ENCODE results near the gene MYH9. TPM values are rescaled to one million over a fixed set of nuclear protein-coding genes. Genes with fewer than 3 reads are reported as not detected.

MYH9 gene
- total RNA-seq, 1 experiment from 2014 or later, result 788 TPM

GRCh38 chr22:36356708-36357624, 30.8 kb downstream of the MYH9 start:
- ChIA-PET POLR2A (interaction anchor here (0.6 kb wide), 2 partner anchors 16 to 402 kb away, joined by 5 to 8 read pairs; no protein-coding TSS in a partner anchor), CTCF (no interaction called here)
- DNase-seq (ENCODE audit: low read depth, low spot score) (no peak), ATAC-seq (no peak)
- no peaks in the 10 kb centered on the region for H3K36me3 ChIP-seq (ENCODE audit: control insufficient read depth, insufficient read depth, low read length)
- no peaks in the 10 kb centered on the region for H3K27me3 ChIP-seq (ENCODE audit: control insufficient read depth, insufficient read depth, low read length)
- BruUV-seq (replicated peaks), result no TSS peak
- peak overlapping the region in 1 of 2 experiments; percentile 17; a peak in 2 of 4 replicates for H3K4me3 ChIP-seq (ENCODE audit: low read depth in 2 of 2, low read length in 2 of 2)
- H3K4me1 ChIP-seq (ENCODE audit: control insufficient read depth, insufficient read depth, low read length), result peaks cover 88% of the 10 kb centered on the region
- no peak for TF ChIP-seq CTCF (IDR thresholded peaks at IDR 0.05)
- no peak for TF ChIP-seq POLR2AphosphoS5 (IDR thresholded peaks at IDR 0.05; ENCODE audit: low read depth, low read length)
- TF ChIP-seq REST (IDR thresholded peaks at IDR 0.05; ENCODE audit: insufficient read depth in 1 of 2, low read depth in 2 of 2, low read length in 1 of 2), result no peak
- no peak for TF ChIP-seq TCF7L2 (IDR thresholded peaks at IDR 0.05; ENCODE audit: low read depth, low read length)
- no peak for TF ChIP-seq SIN3A (IDR thresholded peaks at IDR 0.05; ENCODE audit: borderline replicate concordance, insufficient read depth, low read depth, low read length)
- in situ Hi-C loops (cut with HindIII; ENCODE audit: low pct_unique_long_range_greater_than_20kb, low sequenced_read_pairs) (no loop called here), intact Hi-C loops (cut with micrococcal nuclease; ENCODE audit: unreplicated experiment) (no loop called here)
- peak overlapping the region; percentile 99 for H3K27ac ChIP-seq (ENCODE audit: low read length)
- no peaks in the 10 kb centered on the region for H3K9me3 ChIP-seq (ENCODE audit: control insufficient read depth, insufficient read depth, low read depth, low read length)

- peak overlapping the region; percentile 99 for H3K27ac ChIP-seq (ENCODE audit: low read length)
- BruUV-seq (replicated peaks), result no TSS peak
- ChIA-PET POLR2A (interaction anchor here (0.6 to 1.1 kb wide), 2 partner anchors 17 to 23 kb away, joined by 4 to 5 read pairs; no protein-coding TSS in a partner anchor), CTCF (no interaction called here)
- H3K4me3 ChIP-seq (ENCODE audit: low read depth in 2 of 2, low read length in 2 of 2), result peak overlapping the region in 1 of 2 experiments; percentile 24; a peak in 2 of 4 replicates
- ATAC-seq (no peak), DNase-seq (ENCODE audit: low read depth, low spot score) (no peak)
- H3K9me3 ChIP-seq (ENCODE audit: control insufficient read depth, insufficient read depth, low read depth, low read length), result no peaks in the 10 kb centered on the region
- no peaks in the 10 kb centered on the region for H3K36me3 ChIP-seq (ENCODE audit: control insufficient read depth, insufficient read depth, low read length)
- in situ Hi-C loops (cut with HindIII; ENCODE audit: low pct_unique_long_range_greater_than_20kb, low sequenced_read_pairs) (no loop called here), intact Hi-C loops (cut with micrococcal nuclease; ENCODE audit: unreplicated experiment) (no loop called here)
- TF ChIP-seq TCF7L2 (IDR thresholded peaks at IDR 0.05; ENCODE audit: low read depth, low read length) (no peak), REST (IDR thresholded peaks at IDR 0.05; ENCODE audit: insufficient read depth in 1 of 2, low read depth in 2 of 2, low read length in 1 of 2) (no peak), POLR2AphosphoS5 (IDR thresholded peaks at IDR 0.05; ENCODE audit: low read depth, low read length) (no peak)
- no peaks in the 10 kb centered on the region for H3K27me3 ChIP-seq (ENCODE audit: control insufficient read depth, insufficient read depth, low read length)
- peaks cover 88% of the 10 kb centered on the region for H3K4me1 ChIP-seq (ENCODE audit: control insufficient read depth, insufficient read depth, low read length)
These were observed 31.9 kb downstream of the MYH9 start for GRCh38 chr22:36355894-36356293.

All from Panc1 (cell line).